Nephron progenitor cell (in vitro differentiated cells): Measurements from ENCODE around the gene RAD51.

Experiments
- DNase-seq: peaks from one replicate; pipeline ENCODE4 v3.0.0; 2021
- H3K27ac Mint-ChIP-seq: 2 replicates; pipeline ENCODE4 v1.8.0; 2021; ENCODE audit warnings: mild to moderate bottlenecking, moderate library complexity, mixed read lengths
- H3K27me3 Mint-ChIP-seq: 2 replicates; pipeline ENCODE4 v1.8.0; 2021; ENCODE audit warnings: mild to moderate bottlenecking, low read depth, mixed read lengths; ENCODE audit not compliant: poor library complexity
- H3K36me3 Mint-ChIP-seq: 2 replicates; pipeline ENCODE4 v1.8.0; 2021; ENCODE audit warnings: low read depth, mixed read lengths
- H3K4me1 Mint-ChIP-seq: 2 replicates; pipeline ENCODE4 v1.8.0; 2021; ENCODE audit warnings: mixed read lengths
- H3K4me3 Mint-ChIP-seq: 2 replicates; pipeline ENCODE4 v1.8.0; 2021; ENCODE audit warnings: mild to moderate bottlenecking, moderate library complexity, mixed read lengths
- H3K9me3 Mint-ChIP-seq: 2 replicates; pipeline ENCODE4 v1.8.0; 2021; ENCODE audit warnings: mild to moderate bottlenecking, moderate library complexity, mixed read lengths
- CTCF ChIP-seq: fragments of 200-600 bp; sonication (generic); IDR thresholded peaks from 2 replicates; pipeline ENCODE4 v1.5.0; 2021; ENCODE audit warnings: antibody characterized with exemption

Gene RAD51

GRCh38 chr15:40750885-40751284, 55.9 kb downstream of the RAD51 start:
- DNase-seq = no peak
- H3K4me3 Mint-ChIP-seq = no peak overlapping the region
- no peak for TF ChIP-seq CTCF

DNA sequence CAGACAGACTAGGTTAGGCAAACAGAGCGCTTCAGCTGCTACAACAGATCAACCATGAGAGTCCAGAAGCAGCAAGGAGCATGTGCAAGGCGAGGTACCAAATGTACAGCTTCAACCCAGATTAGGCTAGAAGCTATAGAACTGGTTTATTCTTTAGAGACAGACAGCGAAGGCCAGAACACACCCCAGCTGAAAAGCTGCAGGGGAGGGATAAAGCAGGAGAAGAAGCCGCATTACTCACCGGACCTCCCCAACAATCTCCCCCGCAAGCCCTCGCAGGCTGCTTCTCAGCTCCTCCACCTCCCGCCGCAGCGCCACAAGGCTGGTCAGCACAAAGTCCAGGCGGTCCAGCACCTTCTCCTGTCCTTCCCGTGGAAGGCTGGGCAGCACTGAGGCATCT, 56.8 kb downstream of the RAD51 start:
- TF ChIP-seq CTCF = no peak
- Mint-ChIP-seq H3K9me3 (no peaks in the 10 kb centered on the region), H3K27ac (no peak overlapping the region), H3K4me3 (no peak overlapping the region), H3K27me3 (no peaks in the 10 kb centered on the region), H3K36me3 (peaks cover 10% of the 10 kb centered on the region), H3K4me1 (peaks cover 39% of the 10 kb centered on the region)
- no peak for DNase-seq

More at GRCh38 chr15:40750885-40751284, 55.9 kb downstream of the RAD51 start:
- Mint-ChIP-seq H3K9me3 (no peaks in the 10 kb centered on the region), H3K27me3 (no peaks in the 10 kb centered on the region), H3K27ac (no peak overlapping the region), H3K4me1 (peaks cover 32% of the 10 kb centered on the region), H3K36me3 (peaks cover 10% of the 10 kb centered on the region)

GRCh38 chr15:40754574-40754882, 59.6 kb downstream of the RAD51 start:
- TF ChIP-seq CTCF = no peak
- DNase-seq = peak; percentile 46
- no peaks in the 10 kb centered on the region for H3K9me3 Mint-ChIP-seq
- H3K27me3 Mint-ChIP-seq = no peaks in the 10 kb centered on the region
- peaks cover 43% of the 10 kb centered on the region for H3K4me1 Mint-ChIP-seq
- no peak overlapping the region for H3K27ac Mint-ChIP-seq
- H3K36me3 Mint-ChIP-seq = peaks cover 8% of the 10 kb centered on the region
- peak overlapping the region; percentile 97 for H3K4me3 Mint-ChIP-seq

DNA sequence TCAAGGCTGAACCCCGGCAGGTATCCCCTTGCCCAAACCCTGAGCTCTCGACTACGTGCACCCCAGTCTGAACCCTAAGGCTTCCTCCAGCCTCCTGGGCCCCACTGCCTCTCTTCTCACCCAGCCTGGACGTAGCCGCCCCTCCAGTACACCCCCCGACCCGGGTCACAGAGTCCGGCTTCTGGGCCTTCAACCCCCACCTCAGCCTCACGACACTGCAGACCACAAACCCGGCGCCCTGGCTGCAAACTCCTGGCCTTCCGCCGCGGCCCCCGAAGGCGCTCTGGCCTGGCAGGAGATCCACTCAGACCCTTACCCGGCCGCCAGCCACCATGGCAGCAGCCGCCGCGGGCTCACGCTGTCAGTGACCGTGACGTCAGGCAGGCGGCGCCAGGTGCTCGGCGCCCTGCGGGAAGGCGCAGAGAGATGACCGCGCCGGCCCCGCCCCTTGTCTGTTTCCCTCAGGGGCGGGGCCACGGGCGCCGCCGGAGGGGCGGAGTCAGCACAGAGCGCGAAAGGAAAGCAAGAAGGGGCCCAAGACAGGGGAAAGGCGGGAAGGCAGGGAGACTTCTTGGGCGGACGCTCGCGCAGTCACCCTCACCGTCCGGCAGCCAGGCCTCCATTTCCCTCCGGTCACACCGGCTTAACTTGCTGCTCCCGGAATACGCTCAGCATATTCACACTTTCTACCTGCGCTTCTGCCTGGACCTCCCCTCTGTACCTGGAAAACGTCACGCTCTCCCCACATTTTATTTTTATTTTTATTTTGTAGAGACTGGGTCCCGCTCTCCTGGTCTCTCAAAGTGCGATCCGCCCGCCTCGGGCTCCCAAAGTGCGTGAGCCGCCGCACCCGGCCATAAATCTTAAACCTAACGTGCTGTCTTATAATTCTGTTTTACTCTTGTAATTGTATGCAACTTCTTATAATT, 60.2 kb downstream of the RAD51 start, which contains the start of gene RMDN3:
RMDN3 (minus strand) TSS at position 372 of the 929 bp plus-strand sequence. CDS start 471 bp downstream, outside the sequence.
- DNase-seq = peak; percentile 97
- H3K36me3 Mint-ChIP-seq = peaks cover 6% of the 10 kb centered on the region
- no peaks in the 10 kb centered on the region for H3K9me3 Mint-ChIP-seq
- peak within 1 kb of the TSS; percentile 98 for H3K27ac Mint-ChIP-seq
- no peak for TF ChIP-seq CTCF
- no peaks in the 10 kb centered on the region for H3K27me3 Mint-ChIP-seq
- H3K4me3 Mint-ChIP-seq = peak within 1 kb of the TSS; percentile 97
- H3K4me1 Mint-ChIP-seq = peaks cover 46% of the 10 kb centered on the region

GRCh38 chr15:40755812-40756208, 60.8 kb downstream of the RAD51 start:
- DNase-seq = no peak
- peak overlapping the region; percentile 97 for H3K4me3 Mint-ChIP-seq
- no peak for TF ChIP-seq CTCF

DNA sequence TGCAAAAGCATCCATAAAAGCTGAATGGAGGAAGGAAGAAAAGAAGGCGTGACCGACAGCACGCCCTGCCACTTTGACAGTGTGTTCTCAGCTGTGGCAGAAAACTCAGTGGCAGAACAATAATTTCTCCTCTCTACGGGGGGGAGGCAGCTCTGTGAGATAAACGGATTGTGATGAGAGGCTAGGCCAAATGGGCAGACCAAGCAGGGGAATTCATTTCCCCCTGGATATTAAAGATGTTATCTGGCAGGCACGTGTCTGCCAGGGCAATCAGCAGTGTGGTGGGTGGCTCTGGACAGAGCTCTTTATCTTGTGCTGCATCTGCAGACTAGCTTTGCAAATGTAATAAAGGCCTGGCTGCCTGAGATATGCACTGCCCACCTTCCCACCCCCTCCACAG, 62.0 kb downstream of the RAD51 start:
- H3K9me3 Mint-ChIP-seq = no peaks in the 10 kb centered on the region
- DNase-seq = no peak
- no peaks in the 10 kb centered on the region for H3K36me3 Mint-ChIP-seq
- H3K27ac Mint-ChIP-seq = peak overlapping the region; percentile 81
- H3K27me3 Mint-ChIP-seq = no peaks in the 10 kb centered on the region
- peak overlapping the region; percentile 31 for H3K4me3 Mint-ChIP-seq
- TF ChIP-seq CTCF = no peak
- H3K4me1 Mint-ChIP-seq = peaks cover 56% of the 10 kb centered on the region

More at GRCh38 chr15:40755812-40756208, 60.8 kb downstream of the RAD51 start:
- Mint-ChIP-seq H3K27ac (peak overlapping the region; percentile 98), H3K36me3 (peaks cover 6% of the 10 kb centered on the region), H3K27me3 (no peaks in the 10 kb centered on the region), H3K9me3 (no peaks in the 10 kb centered on the region), H3K4me1 (peaks cover 53% of the 10 kb centered on the region)
